HL-60 (cell line): ENCODE data around the gene RAI1.

ENCODE experiments used
- CTCF ChIP-seq: IDR thresholded peaks from one replicate; pipeline ENCODE4 v1.5.1; 2011; ENCODE audit warnings: low read length, control low read depth, inconsistent platforms; ENCODE audit not compliant: insufficient read depth
- POLR2AphosphoS5 ChIP-seq: IDR thresholded peaks from 2 replicates; pipeline ENCODE4 v1.6.1; 2012; ENCODE audit warnings: low read depth
- TF ChIP-seq, protein P1 (sequence below): IDR thresholded peaks from 2 replicates; pipeline ENCODE4 v1.6.1; 2012; ENCODE audit warnings: low read depth; ENCODE audit not compliant: insufficient replicate concordance

DNA sequence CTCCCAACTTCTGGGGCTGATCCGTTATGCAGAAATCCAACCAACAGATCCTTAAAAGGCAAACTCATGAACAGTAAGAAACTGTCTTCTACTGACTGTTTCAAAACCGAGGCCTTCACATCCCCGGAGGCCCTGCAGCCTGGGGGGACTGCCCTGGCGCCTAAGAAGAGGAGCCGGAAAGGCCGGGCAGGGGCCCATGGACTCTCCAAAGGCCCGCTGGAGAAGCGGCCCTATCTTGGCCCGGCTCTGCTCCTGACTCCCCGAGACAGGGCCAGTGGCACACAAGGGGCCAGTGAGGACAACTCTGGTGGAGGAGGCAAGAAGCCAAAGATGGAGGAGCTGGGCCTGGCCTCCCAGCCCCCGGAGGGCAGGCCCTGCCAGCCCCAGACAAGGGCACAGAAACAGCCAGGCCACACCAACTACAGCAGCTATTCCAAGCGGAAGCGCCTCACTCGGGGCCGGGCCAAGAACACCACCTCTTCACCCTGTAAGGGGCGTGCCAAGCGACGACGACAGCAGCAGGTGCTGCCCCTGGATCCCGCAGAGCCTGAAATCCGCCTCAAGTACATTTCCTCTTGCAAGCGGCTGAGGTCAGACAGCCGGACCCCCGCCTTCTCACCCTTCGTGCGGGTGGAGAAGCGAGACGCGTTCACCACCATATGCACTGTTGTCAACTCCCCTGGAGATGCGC, 116.0 kb downstream of the RAI1 start:
- no peak for TF ChIP-seq CTCF
- no peak for TF ChIP-seq POLR2AphosphoS5
- TF ChIP-seq, protein P1, sequence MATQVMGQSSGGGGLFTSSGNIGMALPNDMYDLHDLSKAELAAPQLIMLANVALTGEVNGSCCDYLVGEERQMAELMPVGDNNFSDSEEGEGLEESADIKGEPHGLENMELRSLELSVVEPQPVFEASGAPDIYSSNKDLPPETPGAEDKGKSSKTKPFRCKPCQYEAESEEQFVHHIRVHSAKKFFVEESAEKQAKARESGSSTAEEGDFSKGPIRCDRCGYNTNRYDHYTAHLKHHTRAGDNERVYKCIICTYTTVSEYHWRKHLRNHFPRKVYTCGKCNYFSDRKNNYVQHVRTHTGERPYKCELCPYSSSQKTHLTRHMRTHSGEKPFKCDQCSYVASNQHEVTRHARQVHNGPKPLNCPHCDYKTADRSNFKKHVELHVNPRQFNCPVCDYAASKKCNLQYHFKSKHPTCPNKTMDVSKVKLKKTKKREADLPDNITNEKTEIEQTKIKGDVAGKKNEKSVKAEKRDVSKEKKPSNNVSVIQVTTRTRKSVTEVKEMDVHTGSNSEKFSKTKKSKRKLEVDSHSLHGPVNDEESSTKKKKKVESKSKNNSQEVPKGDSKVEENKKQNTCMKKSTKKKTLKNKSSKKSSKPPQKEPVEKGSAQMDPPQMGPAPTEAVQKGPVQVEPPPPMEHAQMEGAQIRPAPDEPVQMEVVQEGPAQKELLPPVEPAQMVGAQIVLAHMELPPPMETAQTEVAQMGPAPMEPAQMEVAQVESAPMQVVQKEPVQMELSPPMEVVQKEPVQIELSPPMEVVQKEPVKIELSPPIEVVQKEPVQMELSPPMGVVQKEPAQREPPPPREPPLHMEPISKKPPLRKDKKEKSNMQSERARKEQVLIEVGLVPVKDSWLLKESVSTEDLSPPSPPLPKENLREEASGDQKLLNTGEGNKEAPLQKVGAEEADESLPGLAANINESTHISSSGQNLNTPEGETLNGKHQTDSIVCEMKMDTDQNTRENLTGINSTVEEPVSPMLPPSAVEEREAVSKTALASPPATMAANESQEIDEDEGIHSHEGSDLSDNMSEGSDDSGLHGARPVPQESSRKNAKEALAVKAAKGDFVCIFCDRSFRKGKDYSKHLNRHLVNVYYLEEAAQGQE: no peak
